SIG-M5 treated with dmso at 0.1 percent for 504 hours (cell line): Measurements from ENCODE around the gene PPP1R10.
"Not testable (repeated sequence)": the region's sequence is repeated elsewhere in the genome, so short reads cannot be mapped to it uniquely, and the experiment has no call there.

Source experiments
- DNase-seq: peaks from one replicate; lab custom pipeline; 2025; ENCODE audit not compliant: unreplicated experiment; lab: John Stamatoyannopoulos, UW

The PPP1R10 gene

DNA sequence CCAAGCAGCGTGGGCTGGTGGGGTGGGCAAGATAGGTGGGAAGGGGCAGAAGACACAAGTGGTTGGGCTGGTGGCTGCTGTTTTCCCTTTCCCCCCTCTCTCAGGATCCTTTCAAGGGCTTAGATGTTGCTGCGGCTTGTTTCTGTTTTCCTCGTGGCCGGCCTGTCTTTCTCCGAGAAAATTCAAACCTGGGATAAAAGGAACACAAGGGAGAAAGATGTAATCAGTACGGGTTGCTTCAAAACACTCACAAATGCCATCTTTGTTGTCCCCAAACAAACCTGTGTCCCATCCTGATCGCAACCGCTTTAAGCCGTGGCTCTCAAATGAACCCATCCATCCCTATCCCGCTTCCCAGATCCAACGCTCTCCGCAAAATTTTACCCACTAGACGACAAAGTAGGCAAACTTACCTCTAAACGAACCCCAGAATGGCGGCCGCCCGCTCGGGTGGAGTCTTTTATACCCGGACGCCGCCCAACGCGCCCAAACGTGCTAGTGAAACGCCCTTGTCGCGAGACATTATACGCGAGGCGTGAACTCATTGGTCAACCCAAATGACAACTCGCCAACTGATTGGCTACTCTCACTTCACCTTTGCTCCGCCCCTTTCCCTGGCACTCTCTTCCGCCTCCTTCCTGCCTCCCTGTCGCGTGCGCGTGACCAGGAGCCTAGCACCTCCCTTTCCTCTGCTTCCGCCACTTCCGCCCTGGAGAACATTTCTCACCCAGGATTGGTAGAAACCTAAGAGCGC lies at the start of gene PPP1R10:
PPP1R10 (minus strand) TSS at position 433 of the 754 bp plus-strand sequence. CDS start 7,299 bp downstream, outside the sequence.
- DNase-seq, result peak; percentile 99

- DNase-seq, result not testable (repeated sequence)
Observed at GRCh38 chr6:30666300-30666699, 49.3 kb upstream of the PPP1R10 start.

DNA sequence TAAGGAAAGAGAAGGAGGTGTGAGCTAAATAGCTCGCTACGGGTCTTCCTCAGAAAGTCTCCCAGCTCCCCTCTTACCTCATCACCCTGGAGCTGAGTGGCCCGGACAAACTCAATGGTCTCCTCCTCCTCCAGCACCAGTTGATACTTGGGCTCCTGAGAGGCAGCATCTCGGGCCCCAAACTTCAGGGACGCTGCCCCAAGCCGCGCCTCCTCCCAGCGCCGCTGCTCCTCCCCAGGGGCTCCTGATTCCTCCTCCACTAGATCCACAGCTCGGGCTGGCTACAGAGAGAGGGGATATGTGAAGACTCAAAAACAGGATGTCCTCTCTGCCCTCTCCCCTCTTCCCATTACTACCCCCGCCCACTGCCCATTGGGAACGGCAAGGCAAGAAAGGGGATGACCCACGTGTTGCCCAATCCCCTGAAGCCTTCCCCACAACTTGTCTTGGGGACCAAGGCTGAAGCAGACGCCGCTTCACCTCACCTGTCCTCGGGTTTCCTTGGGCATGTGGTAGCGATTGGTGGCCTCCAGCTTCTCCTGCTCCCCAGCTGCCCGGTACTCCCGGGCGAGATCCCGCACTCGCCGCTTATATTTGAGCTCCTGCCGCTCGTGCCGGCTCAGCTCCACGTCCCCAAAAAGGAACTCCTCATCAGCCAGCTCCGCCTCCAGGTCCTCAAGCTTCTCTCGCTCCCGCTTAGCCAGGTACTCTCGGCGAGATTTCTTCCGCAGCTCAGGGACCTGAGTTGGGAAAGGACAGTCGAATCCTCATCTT lies 48.1 kb upstream of the PPP1R10 start:
- no peak for DNase-seq

DNA sequence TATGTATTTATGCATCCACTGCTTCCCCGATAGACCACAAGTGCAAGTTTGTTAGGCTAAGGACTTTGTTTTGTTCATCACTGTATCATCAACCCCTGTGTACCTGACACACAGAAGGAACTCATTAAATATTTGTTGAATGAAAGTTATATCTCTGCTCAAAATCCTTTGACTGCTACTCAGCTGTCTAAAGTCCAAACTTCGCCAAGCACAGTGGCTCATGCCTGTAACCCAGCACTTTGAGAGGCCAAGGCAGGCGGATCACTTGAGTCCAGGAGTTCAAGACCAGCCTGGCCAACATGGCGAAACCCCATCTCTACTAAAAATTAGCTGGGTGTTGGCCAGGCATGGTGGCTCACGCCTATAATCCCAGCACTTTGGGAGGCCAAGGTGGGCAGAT lies 40.9 kb upstream of the PPP1R10 start:
- not testable (repeated sequence) for DNase-seq

GRCh38 chr6:30657454-30657853 lies 40.4 kb upstream of the PPP1R10 start:
- no peak for DNase-seq

GRCh38 chr6:30656513-30656912 lies 39.5 kb upstream of the PPP1R10 start:
- DNase-seq, result no peak

- DNase-seq, result no peak
Observed at GRCh38 chr6:30655743-30656094, 38.7 kb upstream of the PPP1R10 start.

DNA sequence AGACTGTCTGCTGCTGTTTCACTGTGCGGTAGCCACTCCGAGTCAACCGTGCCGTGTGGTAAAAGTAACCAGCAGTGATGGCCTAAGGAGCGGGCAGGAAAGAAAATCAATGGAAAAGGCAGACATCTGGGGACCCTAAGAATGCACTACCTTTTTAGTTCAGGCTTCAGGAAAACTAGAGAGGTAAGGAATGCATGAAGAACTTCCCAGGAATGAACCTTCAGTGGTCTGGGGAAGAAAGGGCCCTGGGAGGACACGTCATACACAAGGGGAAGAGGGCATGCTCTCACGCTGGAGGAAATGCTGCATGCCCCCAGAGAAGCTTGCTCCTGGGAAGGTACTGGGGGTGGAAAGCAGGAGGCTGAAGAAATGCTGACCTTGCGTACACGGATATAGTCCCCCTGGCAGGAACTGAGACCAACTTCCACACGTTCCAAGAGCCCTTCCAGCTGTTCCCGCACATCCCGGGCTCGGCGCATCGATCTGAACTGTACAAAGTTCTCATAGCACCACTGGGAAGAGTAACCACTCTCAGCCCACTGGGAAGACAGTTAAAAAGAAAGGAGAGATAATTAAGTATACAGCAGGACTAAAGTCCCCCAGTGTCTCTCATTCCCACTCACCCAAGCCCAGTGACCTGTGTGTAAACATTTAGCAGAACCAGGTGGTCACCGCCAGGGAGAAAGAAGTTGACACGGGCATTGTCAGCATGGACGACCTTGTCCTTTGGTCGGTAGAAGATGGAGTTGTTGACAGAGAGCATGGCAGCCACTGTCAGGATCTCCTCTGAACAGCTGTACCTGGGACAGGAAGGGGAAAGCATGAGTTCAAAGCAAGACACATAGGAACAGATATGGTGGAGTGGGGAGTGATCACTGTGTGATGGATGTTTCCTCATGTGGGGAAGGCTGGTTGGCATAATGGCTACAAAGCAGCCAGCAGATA lies 38.0 kb upstream of the PPP1R10 start:
- DNase-seq, result no peak

DNA sequence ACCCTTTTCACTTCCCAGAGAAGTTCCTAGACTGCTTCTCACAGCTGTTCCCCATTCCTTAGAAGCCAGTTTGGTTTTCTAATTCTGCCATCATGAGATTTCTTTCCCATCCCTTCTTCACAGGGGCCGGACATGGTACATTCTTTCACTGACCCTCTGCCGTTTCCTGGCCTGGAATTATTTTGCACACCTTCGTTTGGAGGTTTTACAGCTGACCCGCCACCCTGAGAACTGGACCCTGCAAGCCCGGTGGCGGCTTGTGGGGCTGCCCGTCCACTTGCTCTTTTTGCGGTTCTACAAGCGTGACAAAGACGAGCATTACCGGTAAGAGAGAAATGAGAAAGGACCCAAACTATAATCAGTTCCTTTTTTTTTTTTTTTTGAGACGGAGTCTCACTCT lies 34.1 kb upstream of the PPP1R10 start:
- no peak for DNase-seq

GRCh38 chr6:30647242-30648116 lies 30.4 kb upstream of the PPP1R10 start:
- peak; percentile 33 for DNase-seq

DNA sequence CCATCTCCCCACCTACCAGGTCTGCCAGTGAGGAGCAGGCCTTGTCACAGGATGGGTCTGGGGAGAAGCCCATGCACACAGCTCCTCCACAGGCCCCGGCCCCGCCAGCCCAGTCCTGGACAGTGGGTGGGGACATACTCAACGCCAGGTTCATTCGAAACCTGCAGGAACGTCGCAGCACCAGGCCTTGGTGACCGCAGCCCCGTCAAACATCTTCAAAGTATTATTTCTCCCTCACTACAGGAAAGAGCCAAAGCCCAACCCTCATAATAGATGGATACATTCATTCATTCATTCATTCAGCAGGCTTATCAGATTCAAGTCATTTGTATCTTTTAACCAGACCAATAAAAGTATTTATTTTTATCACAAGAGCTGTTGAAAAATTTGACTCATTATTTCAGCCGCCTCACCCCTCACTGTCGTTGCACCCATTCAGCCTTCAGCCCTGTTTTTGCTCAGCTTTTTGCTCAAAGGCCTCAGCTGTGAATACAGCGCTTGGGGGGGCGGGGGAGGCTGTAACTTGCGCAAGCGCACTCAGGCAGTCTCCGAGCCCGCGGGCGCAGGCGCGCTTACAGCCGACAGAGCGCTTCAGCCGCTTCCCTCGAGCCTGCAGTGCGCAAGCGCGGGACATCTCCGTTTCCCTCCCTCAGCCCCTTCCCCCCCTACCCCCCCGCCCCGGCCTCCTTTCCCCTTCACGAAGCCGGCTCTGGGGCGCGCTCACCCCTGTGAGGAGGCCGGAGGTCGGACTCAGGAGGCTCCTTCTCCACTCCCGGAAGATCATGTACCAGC lies 29.6 kb upstream of the PPP1R10 start, which contains the start of gene C6orf136:
C6orf136 (plus strand) TSS at position 684 of the 792 bp plus-strand sequence; CDS start at position 783, 99 bp downstream.
- peak; percentile 85 for DNase-seq

DNA sequence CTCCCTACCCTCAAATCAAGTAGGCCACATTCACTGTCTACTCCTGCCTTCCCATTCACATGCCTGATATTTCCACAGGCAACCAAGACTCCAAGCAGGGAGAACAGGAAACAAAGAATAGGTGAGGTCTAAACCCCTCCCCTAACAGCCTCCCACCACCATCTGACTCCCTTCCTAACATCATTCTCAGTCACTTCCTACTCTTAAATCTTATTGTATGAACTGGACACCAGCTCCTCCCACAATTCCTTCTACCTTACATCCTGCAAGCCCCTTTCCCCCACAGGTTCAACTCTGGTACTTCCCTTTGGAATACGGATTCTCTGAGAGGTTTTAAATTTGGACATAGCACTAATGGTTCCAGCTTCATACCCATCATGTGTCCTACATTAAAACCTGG lies 28.9 kb upstream of the PPP1R10 start:
- DNase-seq, result no peak

DNA sequence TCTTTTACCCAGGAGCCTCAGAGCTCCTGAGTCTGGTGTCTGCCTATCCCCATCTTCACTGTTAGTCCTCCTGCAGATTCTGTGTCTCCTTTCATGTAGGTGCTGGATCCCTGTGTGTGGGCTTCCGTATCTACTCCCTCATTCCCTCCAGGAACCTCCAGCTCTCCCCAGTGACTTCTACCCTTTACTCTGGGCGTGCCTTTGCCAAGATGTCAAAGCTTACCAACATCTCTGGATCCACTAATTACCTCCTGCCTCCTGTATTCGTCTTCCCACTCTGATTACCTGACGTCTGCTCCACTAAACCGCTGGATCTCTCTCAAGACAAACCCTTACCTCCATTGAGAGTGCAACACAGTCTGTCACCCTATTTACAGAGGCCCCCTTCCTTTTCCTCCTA lies 27.7 kb upstream of the PPP1R10 start:
- DNase-seq, result no peak

DNA sequence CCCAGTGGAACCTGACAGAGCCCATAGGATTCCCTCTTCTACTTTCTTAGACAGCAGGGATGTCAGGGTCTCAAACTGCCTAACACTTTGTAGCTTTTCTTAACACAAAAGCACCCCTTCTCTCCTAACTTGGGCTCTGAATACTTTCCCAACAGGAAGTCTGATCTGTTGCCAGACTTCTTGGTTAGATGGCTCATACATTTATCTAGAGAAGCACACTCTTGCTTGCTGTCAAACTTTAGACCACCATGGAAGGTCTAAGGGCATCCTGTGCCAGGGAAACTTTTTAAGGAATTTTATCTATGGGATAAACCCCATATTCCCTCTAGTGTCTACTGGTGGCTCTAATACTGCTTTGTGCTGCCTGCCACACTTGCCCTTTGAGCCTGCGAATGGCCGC lies 26.6 kb upstream of the PPP1R10 start:
- DNase-seq, result no peak

DNA sequence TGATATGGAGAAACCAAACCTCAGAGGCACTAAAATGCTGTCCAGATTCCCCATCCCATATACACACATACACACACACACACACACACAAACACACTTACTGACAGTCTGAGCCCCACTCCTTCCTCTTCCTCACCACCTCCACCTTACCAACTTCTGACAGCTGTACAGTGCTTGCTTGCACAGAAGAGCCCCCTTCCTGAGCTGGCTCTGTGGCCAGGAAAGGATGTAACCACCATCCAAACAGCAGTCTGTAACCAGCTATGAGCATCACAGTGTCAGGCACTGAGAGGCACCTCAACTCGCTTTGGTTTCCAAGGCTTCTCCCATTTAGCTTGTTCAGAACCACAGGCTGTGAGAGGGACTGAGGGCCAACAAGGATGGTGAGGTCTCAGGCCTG lies 24.0 kb upstream of the PPP1R10 start:
- DNase-seq, result no peak

- peak; percentile 6 for DNase-seq
Observed at GRCh38 chr6:30640481-30640880, 23.4 kb upstream of the PPP1R10 start.

GRCh38 chr6:30635834-30636233 lies 18.8 kb upstream of the PPP1R10 start:
- DNase-seq, result no peak

DNA sequence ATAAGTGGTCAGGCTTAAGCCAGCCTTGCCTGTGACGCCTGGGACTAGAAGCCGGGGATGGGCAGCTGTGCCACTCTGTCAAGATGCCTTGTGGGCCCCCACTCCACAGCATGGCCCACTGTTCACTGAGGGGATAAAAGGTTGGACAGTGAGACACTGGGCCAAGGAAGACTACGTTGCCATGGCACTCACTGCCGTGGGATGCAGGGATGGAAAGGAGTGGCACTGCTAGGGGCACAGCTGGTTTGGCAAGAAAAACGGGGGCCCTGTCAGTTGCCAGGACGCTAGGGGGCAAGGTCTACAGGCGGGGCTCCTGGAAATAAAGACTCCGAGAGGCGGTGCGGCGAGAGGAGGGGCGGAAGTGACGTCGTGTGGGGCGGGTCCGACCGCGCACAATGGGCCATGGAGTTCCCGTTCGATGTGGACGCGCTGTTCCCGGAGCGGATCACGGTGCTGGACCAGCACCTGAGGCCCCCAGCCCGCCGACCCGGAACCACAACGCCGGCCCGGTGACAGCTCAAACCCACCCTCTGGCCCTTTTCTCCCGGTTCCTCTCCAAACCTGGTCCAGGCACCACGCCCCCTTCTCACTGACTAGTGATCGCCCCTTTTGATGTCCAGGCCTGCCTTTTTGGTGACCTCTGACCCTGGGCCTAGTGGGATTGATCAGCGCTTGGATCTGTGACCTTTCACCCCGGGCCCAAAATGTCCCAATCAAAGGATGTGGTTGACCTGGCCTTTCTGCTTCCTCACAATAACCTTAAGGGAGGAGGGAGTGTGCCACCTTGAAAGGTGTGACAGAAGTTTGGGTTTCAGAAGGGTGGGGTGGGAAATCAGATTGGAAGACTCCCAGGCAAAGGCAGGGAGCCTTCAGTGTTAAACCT lies 9.7 kb upstream of the PPP1R10 start, which contains the start of gene ATAT1:
ATAT1 (plus strand) TSS at position 391 of the 883 bp plus-strand sequence.
- peak; percentile 80 for DNase-seq
